Neutrophil (primary cell): ENCODE data around the gene PTX4.

ENCODE experiments used
- H3K27ac ChIP-seq: fragments of 200-600 bp; sonication (generic); 2 replicates; pipeline ENCODE4 v1.5.1; 2016; ENCODE audit warnings: mild to moderate bottlenecking, moderate library complexity
- H3K27me3 ChIP-seq: fragments of 200-600 bp; sonication (generic); 2 replicates; pipeline ENCODE4 v1.6.0; 2016; ENCODE audit warnings: mild to moderate bottlenecking
- H3K36me3 ChIP-seq: fragments of 200-600 bp; sonication (generic); 2 replicates; pipeline ENCODE4 v1.5.1; 2017
- H3K4me1 ChIP-seq, 2 experiments: fragments of 200-600 bp in 1 of 2; sonication (generic) in 1 of 2; 1 replicate in 1 of 2; 2 replicates in 1 of 2; pipeline versions ENCODE4 v1.5.1 to v1.6.1; 2013 to 2016; ENCODE audit warnings: low read depth in 1 of 2, low read length in 1 of 2, mild to moderate bottlenecking in 1 of 2, moderate library complexity in 1 of 2; ENCODE audit not compliant: control insufficient read depth in 1 of 2, insufficient read depth in 1 of 2
- H3K4me3 ChIP-seq, 2 experiments: fragments of 200-600 bp in 1 of 2; sonication (generic) in 1 of 2; 1 replicate in 1 of 2; 2 replicates in 1 of 2; pipeline ENCODE4 v1.5.1; 2013 to 2016; ENCODE audit warnings: low read depth in 1 of 2, low read length in 1 of 2, mild to moderate bottlenecking in 1 of 2, moderate library complexity in 1 of 2
- H3K9me3 ChIP-seq: fragments of 200-600 bp; sonication (generic); 2 replicates; pipeline ENCODE4 v1.5.1; 2016
- TF ChIP-seq, protein P1 (sequence below): fragments of 200-600 bp; sonication (generic); IDR thresholded peaks from 2 replicates; pipeline ENCODE4 v1.5.1; 2016; ENCODE audit warnings: antibody characterized with exemption

The PTX4 gene

DNA sequence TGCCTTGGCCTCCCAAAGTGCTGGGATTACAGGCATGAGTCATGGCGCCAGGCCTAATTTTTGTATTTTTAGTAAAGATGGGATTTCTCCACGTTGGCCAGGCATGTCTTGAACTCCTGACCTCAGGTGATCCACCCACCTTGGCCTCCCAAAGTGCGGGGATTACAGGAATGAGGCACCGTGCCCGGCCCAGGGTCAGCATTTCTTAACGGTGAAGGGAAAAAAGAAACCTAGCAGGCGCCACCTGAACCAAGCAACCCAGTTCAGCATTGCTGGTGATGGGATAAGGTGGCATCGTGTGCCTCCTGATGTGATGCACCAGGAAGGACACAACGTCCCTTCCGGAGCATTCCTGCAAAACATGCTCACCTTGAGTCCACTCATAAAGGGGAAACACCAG is 11.7 kb downstream of the PTX4 start:
- peaks cover 23 to 29% of the 10 kb centered on the region in 2 experiments for H3K4me1 ChIP-seq
- H3K4me3 ChIP-seq: no peak overlapping the region
- TF ChIP-seq, protein P1, sequence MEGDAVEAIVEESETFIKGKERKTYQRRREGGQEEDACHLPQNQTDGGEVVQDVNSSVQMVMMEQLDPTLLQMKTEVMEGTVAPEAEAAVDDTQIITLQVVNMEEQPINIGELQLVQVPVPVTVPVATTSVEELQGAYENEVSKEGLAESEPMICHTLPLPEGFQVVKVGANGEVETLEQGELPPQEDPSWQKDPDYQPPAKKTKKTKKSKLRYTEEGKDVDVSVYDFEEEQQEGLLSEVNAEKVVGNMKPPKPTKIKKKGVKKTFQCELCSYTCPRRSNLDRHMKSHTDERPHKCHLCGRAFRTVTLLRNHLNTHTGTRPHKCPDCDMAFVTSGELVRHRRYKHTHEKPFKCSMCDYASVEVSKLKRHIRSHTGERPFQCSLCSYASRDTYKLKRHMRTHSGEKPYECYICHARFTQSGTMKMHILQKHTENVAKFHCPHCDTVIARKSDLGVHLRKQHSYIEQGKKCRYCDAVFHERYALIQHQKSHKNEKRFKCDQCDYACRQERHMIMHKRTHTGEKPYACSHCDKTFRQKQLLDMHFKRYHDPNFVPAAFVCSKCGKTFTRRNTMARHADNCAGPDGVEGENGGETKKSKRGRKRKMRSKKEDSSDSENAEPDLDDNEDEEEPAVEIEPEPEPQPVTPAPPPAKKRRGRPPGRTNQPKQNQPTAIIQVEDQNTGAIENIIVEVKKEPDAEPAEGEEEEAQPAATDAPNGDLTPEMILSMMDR: no peak

GRCh38 chr16:1475552-1476114 is 13.1 kb downstream of the PTX4 start:
- no peaks in the 10 kb centered on the region for H3K27me3 ChIP-seq
- peaks cover 37 to 43% of the 10 kb centered on the region in 2 experiments for H3K4me1 ChIP-seq
- no peaks in the 10 kb centered on the region for H3K36me3 ChIP-seq
- H3K27ac ChIP-seq: peak overlapping the region; percentile 86
- TF ChIP-seq, protein P1: no peak
- no peaks in the 10 kb centered on the region for H3K9me3 ChIP-seq
- H3K4me3 ChIP-seq: peak overlapping the region; percentile 82 to 92

More for the DNA sequence above, 11.7 kb downstream of the PTX4 start:
- no peaks in the 10 kb centered on the region for H3K9me3 ChIP-seq
- H3K27ac ChIP-seq: no peak overlapping the region
- no peaks in the 10 kb centered on the region for H3K27me3 ChIP-seq
- no peaks in the 10 kb centered on the region for H3K36me3 ChIP-seq

DNA sequence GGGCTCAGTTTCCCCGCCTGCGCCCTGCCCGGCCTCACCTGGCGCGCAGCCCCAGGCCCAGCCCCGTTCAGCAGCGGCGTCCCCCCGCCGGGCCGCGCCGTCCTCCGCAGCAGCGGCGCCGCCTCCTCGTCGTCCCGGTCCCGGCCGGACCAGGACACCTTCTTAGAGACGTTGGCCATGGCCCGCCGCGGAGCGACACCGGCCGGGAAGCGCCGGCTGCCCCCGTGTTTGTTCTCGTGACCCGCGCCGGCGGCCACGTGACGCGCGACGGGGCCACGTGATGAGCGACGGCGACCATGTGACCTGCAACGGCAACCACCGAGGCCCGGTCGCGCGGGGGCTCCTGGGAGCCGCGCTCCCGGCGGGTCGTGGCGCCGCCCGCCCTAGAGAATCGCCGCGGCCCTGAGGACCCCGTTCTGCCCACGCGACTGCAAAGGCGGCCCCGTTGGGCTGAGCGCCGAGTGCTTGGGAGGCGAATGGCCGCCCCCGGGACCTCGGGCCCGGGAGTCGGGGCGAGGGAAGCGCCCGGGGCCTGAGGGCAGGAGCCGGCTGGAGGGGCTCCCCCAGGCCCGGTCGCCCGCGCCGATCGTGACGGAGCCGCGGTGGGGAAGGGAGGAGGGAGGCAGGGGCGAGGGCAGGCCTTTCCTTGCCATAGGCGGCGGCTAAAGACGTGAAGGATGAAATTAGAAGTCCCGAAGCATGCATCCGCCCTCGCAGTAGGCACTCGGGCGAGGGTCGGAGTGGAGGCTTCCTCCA is 13.8 kb downstream of the PTX4 start, which contains the start of gene CLCN7:
Gene CLCN7 (minus strand): TSS at position 233 of the 756 bp plus-strand sequence. CDS start 54 bp downstream, at position 179.
- TF ChIP-seq, protein P1: peak; percentile 22
- H3K9me3 ChIP-seq: no peaks in the 10 kb centered on the region
- peaks cover 44 to 50% of the 10 kb centered on the region in 2 experiments for H3K4me1 ChIP-seq
- peak within 1 kb of the TSS; percentile 86 for H3K27ac ChIP-seq
- H3K36me3 ChIP-seq: no peaks in the 10 kb centered on the region
- H3K27me3 ChIP-seq: no peaks in the 10 kb centered on the region
- H3K4me3 ChIP-seq: peak within 1 kb of the TSS; percentile 82 to 92

- H3K4me3 ChIP-seq: peak overlapping the region; percentile 82 to 92
- peak overlapping the region; percentile 86 for H3K27ac ChIP-seq
- peaks cover 51 to 57% of the 10 kb centered on the region in 2 experiments for H3K4me1 ChIP-seq
- no peaks in the 10 kb centered on the region for H3K27me3 ChIP-seq
- H3K36me3 ChIP-seq: no peaks in the 10 kb centered on the region
- TF ChIP-seq, protein P1: no peak
- no peaks in the 10 kb centered on the region for H3K9me3 ChIP-seq
Observed at GRCh38 chr16:1474082-1474795, 14.5 kb downstream of the PTX4 start.

GRCh38 chr16:1472974-1473373 is 15.8 kb downstream of the PTX4 start:
- peaks cover 52 to 59% of the 10 kb centered on the region in 2 experiments for H3K4me1 ChIP-seq
- no peaks in the 10 kb centered on the region for H3K36me3 ChIP-seq
- no peak overlapping the region for H3K27ac ChIP-seq

More at GRCh38 chr16:1472974-1473373, 15.8 kb downstream of the PTX4 start:
- H3K4me3 ChIP-seq: no peak overlapping the region
- TF ChIP-seq, protein P1: no peak
- H3K9me3 ChIP-seq: no peaks in the 10 kb centered on the region
- no peaks in the 10 kb centered on the region for H3K27me3 ChIP-seq
